HFF-Myc (cell line): Measurements from ENCODE around the gene NEGR1.

ENCODE experiments used
- DNase-seq: peaks from one replicate; pipeline ENCODE4 v3.0.0-alpha.2; 2011; ENCODE audit warnings: low read depth; ENCODE audit errors: extremely low read depth
- H3K4me3 ChIP-seq: replicated peaks from 2 replicates; pipeline ENCODE4 v1.5.1; 2011; ENCODE audit warnings: low read depth, mild to moderate bottlenecking, control low read depth, low read length
- CTCF ChIP-seq: IDR thresholded peaks from 2 replicates; pipeline ENCODE4 v1.5.1; 2012; ENCODE audit warnings: mild to moderate bottlenecking, low read depth, low read length, control low read depth; ENCODE audit errors: missing control alignments

The NEGR1 gene

GRCh38 chr1:71582673-71583072 is 699.7 kb downstream of the NEGR1 start:
- no peak for DNase-seq
- no peak overlapping the region for H3K4me3 ChIP-seq
- no peak for TF ChIP-seq CTCF

- TF ChIP-seq CTCF: no peak
- H3K4me3 ChIP-seq: no peak overlapping the region
- DNase-seq: no peak
Observed at GRCh38 chr1:71577451-71578131, 704.7 kb downstream of the NEGR1 start.

- DNase-seq: no peak
- TF ChIP-seq CTCF: no peak
Observed at GRCh38 chr1:71572038-71572437, 710.3 kb downstream of the NEGR1 start.

GRCh38 chr1:71566413-71566812 is 715.9 kb downstream of the NEGR1 start:
- H3K4me3 ChIP-seq: no peak overlapping the region
- no peak for TF ChIP-seq CTCF
- DNase-seq: no peak

More at GRCh38 chr1:71572038-71572437, 710.3 kb downstream of the NEGR1 start:
- no peak overlapping the region for H3K4me3 ChIP-seq

- no peak for DNase-seq
- no peak overlapping the region for H3K4me3 ChIP-seq
- TF ChIP-seq CTCF: no peak
Observed at GRCh38 chr1:71565831-71566230, 716.5 kb downstream of the NEGR1 start.

- no peak for DNase-seq
Observed at GRCh38 chr1:71565262-71565661, 717.1 kb downstream of the NEGR1 start.

More at GRCh38 chr1:71565262-71565661, 717.1 kb downstream of the NEGR1 start:
- TF ChIP-seq CTCF: no peak
- no peak overlapping the region for H3K4me3 ChIP-seq
